Gastrocnemius medialis (tissue), 4 donors: ENCODE data around the gene SCAF1.

Experiments used
- POLR2A ChIP-seq, 2 donors: fragments of 450-650 bp; IDR thresholded peaks; one replicate each; pipeline ENCODE4 v1.6.1; 2017; ENCODE audit warnings: antibody characterized with exemption in 2 of 2, mild to moderate bottlenecking in 2 of 2, moderate library complexity in 2 of 2
- TF ChIP-seq, protein P1 (sequence below), 5 experiments: fragments of 450-650 bp in 3 of 5; fragments of 200-600 bp in 2 of 5; sonication (generic) in 2 of 5; IDR thresholded peaks in 4 of 5; conservative IDR thresholded peaks in 1 of 5; 1 replicate in 4 of 5; 2 replicates in 1 of 5; pipeline ENCODE4 v1.5.1; 2016 to 2019; ENCODE audit warnings: antibody characterized with exemption in 5 of 5, mild to moderate bottlenecking in 3 of 5, moderate library complexity in 3 of 5

DNA sequence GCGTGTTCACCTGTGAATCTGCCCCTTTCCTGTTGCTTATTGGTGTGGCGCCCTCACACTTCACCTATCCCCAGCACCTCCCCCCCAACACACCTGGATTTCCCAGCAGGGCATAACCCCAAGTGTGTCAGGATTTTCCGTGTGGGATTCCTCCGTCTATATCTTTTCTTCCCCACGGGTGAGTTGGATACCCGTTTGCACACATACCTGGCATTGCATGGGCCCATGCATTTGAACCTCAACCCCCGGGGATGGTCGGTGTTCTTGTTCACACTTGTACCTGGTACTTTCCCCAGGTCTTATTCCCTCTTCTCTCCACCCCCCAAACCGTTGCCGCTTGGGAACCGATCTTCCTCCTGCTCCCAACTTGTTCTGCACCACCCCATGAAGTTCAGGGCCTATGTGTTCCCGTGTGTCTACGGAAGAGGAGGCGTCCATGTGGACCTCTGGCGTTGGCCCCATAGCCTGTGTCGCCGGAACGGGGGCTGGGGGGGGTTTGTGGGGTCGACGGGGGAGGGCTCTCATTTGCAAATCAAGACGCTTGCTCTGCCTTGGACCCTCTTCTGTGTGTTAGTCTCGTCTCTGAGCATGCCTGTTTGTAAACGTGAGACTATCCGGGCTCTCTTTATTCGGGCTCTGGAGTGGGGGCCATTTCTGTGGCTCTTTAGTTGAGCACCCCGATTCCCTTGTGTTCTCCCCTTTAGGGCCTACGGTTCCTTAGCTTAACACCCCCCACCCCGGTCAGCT is 49.4 kb upstream of the SCAF1 start:
- TF ChIP-seq, protein P1, sequence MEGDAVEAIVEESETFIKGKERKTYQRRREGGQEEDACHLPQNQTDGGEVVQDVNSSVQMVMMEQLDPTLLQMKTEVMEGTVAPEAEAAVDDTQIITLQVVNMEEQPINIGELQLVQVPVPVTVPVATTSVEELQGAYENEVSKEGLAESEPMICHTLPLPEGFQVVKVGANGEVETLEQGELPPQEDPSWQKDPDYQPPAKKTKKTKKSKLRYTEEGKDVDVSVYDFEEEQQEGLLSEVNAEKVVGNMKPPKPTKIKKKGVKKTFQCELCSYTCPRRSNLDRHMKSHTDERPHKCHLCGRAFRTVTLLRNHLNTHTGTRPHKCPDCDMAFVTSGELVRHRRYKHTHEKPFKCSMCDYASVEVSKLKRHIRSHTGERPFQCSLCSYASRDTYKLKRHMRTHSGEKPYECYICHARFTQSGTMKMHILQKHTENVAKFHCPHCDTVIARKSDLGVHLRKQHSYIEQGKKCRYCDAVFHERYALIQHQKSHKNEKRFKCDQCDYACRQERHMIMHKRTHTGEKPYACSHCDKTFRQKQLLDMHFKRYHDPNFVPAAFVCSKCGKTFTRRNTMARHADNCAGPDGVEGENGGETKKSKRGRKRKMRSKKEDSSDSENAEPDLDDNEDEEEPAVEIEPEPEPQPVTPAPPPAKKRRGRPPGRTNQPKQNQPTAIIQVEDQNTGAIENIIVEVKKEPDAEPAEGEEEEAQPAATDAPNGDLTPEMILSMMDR (IDR thresholded peaks at IDR 0.05 in 4 of 5, conservative IDR thresholded peaks at IDR 0.05 in 1 of 5), result no peak
- TF ChIP-seq POLR2A (IDR thresholded peaks at IDR 0.05), result no peak
